Measurements from ENCODE around the gene LHX3.

DNA sequence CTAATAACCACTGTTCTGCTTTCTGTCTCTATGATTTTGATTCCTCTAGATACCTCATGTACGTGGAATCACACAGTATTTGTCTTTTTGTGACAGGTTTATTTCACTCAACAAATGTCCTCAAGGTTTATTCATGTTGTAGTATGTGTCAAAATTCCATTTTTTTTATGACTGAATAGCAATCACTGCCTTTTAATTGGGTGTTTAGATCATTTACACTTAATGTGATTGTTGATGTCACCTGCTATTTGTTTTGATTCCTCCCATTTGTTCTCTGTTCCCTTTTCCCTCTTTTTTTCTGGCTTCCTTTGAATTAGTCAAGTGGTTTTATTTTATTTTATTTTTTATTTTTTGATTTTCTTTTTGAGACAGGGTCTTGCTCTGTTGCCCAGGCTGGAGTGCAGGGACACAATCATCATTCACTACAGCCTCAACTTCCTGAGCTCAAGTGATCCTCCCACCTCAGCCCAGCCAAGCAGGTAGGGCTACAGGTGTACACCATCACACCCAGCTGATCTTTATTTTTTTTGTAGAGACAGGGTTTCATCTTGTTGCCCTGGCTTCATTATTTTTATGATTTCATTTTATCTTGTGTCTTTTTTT is 41.6 kb downstream of the LHX3 start:
- no peak for TF ChIP-seq EP300 (IDR thresholded peaks at IDR 0.05)
- TF ChIP-seq, protein P1, sequence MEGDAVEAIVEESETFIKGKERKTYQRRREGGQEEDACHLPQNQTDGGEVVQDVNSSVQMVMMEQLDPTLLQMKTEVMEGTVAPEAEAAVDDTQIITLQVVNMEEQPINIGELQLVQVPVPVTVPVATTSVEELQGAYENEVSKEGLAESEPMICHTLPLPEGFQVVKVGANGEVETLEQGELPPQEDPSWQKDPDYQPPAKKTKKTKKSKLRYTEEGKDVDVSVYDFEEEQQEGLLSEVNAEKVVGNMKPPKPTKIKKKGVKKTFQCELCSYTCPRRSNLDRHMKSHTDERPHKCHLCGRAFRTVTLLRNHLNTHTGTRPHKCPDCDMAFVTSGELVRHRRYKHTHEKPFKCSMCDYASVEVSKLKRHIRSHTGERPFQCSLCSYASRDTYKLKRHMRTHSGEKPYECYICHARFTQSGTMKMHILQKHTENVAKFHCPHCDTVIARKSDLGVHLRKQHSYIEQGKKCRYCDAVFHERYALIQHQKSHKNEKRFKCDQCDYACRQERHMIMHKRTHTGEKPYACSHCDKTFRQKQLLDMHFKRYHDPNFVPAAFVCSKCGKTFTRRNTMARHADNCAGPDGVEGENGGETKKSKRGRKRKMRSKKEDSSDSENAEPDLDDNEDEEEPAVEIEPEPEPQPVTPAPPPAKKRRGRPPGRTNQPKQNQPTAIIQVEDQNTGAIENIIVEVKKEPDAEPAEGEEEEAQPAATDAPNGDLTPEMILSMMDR (IDR thresholded peaks at IDR 0.05) = no peak
- no peak for TF ChIP-seq POLR2A (IDR thresholded peaks at IDR 0.05)

Measured in stomach (tissue), 4 donors.